HAP-1 (cell line): ENCODE results near the gene LAMA3.

Experiments
- DNase-seq, 2 experiments: peaks; one replicate each; pipeline ENCODE4 v3.0.0-alpha.2; 2016 to 2020; ENCODE audit warnings: low spot score in 2 of 2
- H3K27me3 ChIP-seq: fragments of 250-450 bp; sonication (Bioruptor Pico); 2 replicates; pipeline ENCODE4 v1.5.1; 2020; ENCODE audit warnings: low read depth, mild to moderate bottlenecking, moderate library complexity
- H3K36me3 ChIP-seq: fragments of 250-450 bp; sonication (Bioruptor Pico); replicated peaks from 2 replicates; pipeline ENCODE4 v1.5.1; 2020; ENCODE audit warnings: mild to moderate bottlenecking
- H3K4me1 ChIP-seq: fragments of 250-450 bp; sonication (Bioruptor Pico); 2 replicates; pipeline ENCODE4 v1.5.1; 2020; ENCODE audit warnings: mild to moderate bottlenecking
- H3K4me3 ChIP-seq: fragments of 250-450 bp; sonication (Bioruptor Pico); 2 replicates; pipeline ENCODE4 v1.5.1; 2020; ENCODE audit warnings: mild to moderate bottlenecking, moderate library complexity
- H3K9me3 ChIP-seq: fragments of 250-450 bp; sonication (Bioruptor Pico); 2 replicates; pipeline ENCODE4 v1.5.1; 2020; ENCODE audit warnings: mild to moderate bottlenecking, moderate library complexity
- in situ Hi-C: fragments of 300-500 bp; cut with MboI; formaldehyde crosslinking; loops from 3 replicates; pipeline ENCODE4 v1.14.3; 2020; ENCODE audit warnings: low sequenced_read_pairs, inconsistent platforms, mixed read lengths

LAMA3 gene

GRCh38 chr18:23977719-23978483 lies 288.6 kb downstream of the LAMA3 start:
- Histone ChIP-seq H3K4me1 (no peaks in the 10 kb centered on the region), H3K36me3 (no peaks in the 10 kb centered on the region), H3K27me3 (peaks cover 3% of the 10 kb centered on the region; the same call in 1 of the 2 replicates), H3K9me3 (no peaks in the 10 kb centered on the region), H3K4me3 (no peak overlapping the region)
- in situ Hi-C loops: no loop called here
- no peak for DNase-seq

- in situ Hi-C loops: no loop called here
- Histone ChIP-seq H3K4me3 (no peak overlapping the region), H3K27me3 (peaks cover 2% of the 10 kb centered on the region; the same call in 1 of the 2 replicates), H3K4me1 (no peaks in the 10 kb centered on the region), H3K9me3 (no peaks in the 10 kb centered on the region), H3K36me3 (no peaks in the 10 kb centered on the region)
- no peak for DNase-seq
Measured at GRCh38 chr18:23981369-23981980, 292.2 kb downstream of the LAMA3 start.

GRCh38 chr18:23982155-23983079 lies 293.2 kb downstream of the LAMA3 start:
- no peaks in the 10 kb centered on the region for H3K27me3 ChIP-seq

GRCh38 chr18:23983112-23983511 lies 293.9 kb downstream of the LAMA3 start:
- Histone ChIP-seq H3K27me3 (no peaks in the 10 kb centered on the region), H3K4me1 (no peaks in the 10 kb centered on the region), H3K9me3 (no peaks in the 10 kb centered on the region), H3K36me3 (no peaks in the 10 kb centered on the region), H3K4me3 (no peak overlapping the region)
- DNase-seq: no peak
- in situ Hi-C loops: no loop called here

More at GRCh38 chr18:23982155-23983079, 293.2 kb downstream of the LAMA3 start:
- H3K4me1 ChIP-seq: no peaks in the 10 kb centered on the region
- in situ Hi-C loops: no loop called here
- DNase-seq: no peak
- no peaks in the 10 kb centered on the region for H3K9me3 ChIP-seq
- H3K36me3 ChIP-seq: no peaks in the 10 kb centered on the region
- no peak overlapping the region for H3K4me3 ChIP-seq

- in situ Hi-C loops: no loop called here
- Histone ChIP-seq H3K4me3 (no peak overlapping the region), H3K36me3 (no peaks in the 10 kb centered on the region), H3K27me3 (no peaks in the 10 kb centered on the region), H3K4me1 (no peaks in the 10 kb centered on the region), H3K9me3 (no peaks in the 10 kb centered on the region)
- DNase-seq: no peak
Measured at GRCh38 chr18:23986600-23987359, 297.5 kb downstream of the LAMA3 start.

GRCh38 chr18:23990474-23991410 lies 301.5 kb downstream of the LAMA3 start:
- H3K36me3 ChIP-seq: no peaks in the 10 kb centered on the region
- no peak overlapping the region for H3K4me3 ChIP-seq
- H3K9me3 ChIP-seq: no peaks in the 10 kb centered on the region
- H3K4me1 ChIP-seq: peaks cover 4% of the 10 kb centered on the region; the same call in 1 of the 2 replicates
- no peaks in the 10 kb centered on the region for H3K27me3 ChIP-seq
- no peak for DNase-seq
- in situ Hi-C loops: no loop called here

- Histone ChIP-seq H3K4me3 (no peak overlapping the region), H3K9me3 (no peaks in the 10 kb centered on the region), H3K27me3 (no peaks in the 10 kb centered on the region), H3K36me3 (no peaks in the 10 kb centered on the region), H3K4me1 (peaks cover 4% of the 10 kb centered on the region; the same call in 1 of the 2 replicates)
- in situ Hi-C loops: no loop called here
- no peak for DNase-seq
Measured at GRCh38 chr18:23992089-23992940, 303.1 kb downstream of the LAMA3 start.

GRCh38 chr18:23992941-23993280 lies 303.7 kb downstream of the LAMA3 start:
- H3K9me3 ChIP-seq: no peaks in the 10 kb centered on the region
- peaks cover 4% of the 10 kb centered on the region; the same call in 1 of the 2 replicates for H3K4me1 ChIP-seq
- no peak for DNase-seq
- in situ Hi-C loops: no loop called here
- H3K36me3 ChIP-seq: no peaks in the 10 kb centered on the region
- no peak overlapping the region for H3K4me3 ChIP-seq
- H3K27me3 ChIP-seq: no peaks in the 10 kb centered on the region

- Histone ChIP-seq H3K4me1 (peaks cover 4% of the 10 kb centered on the region; the same call in 1 of the 2 replicates), H3K36me3 (no peaks in the 10 kb centered on the region), H3K4me3 (no peak overlapping the region), H3K9me3 (no peaks in the 10 kb centered on the region), H3K27me3 (no peaks in the 10 kb centered on the region)
- in situ Hi-C loops: no loop called here
- peak in 1 of 2 experiments; percentile 33 for DNase-seq
Measured at GRCh38 chr18:23994361-23994902, 305.2 kb downstream of the LAMA3 start.

GRCh38 chr18:23995180-23995579 lies 305.9 kb downstream of the LAMA3 start:
- in situ Hi-C loops: no loop called here
- Histone ChIP-seq H3K4me1 (peaks cover 4% of the 10 kb centered on the region; the same call in 1 of the 2 replicates), H3K36me3 (no peaks in the 10 kb centered on the region), H3K9me3 (no peaks in the 10 kb centered on the region), H3K4me3 (no peak overlapping the region), H3K27me3 (no peaks in the 10 kb centered on the region)
- no peak for DNase-seq

GRCh38 chr18:23998018-23998417 lies 308.8 kb downstream of the LAMA3 start:
- no peaks in the 10 kb centered on the region for H3K27me3 ChIP-seq
- no peaks in the 10 kb centered on the region for H3K36me3 ChIP-seq
- DNase-seq: no peak
- in situ Hi-C loops: no loop called here
- H3K9me3 ChIP-seq: no peaks in the 10 kb centered on the region
- peaks cover 4% of the 10 kb centered on the region; the same call in 1 of the 2 replicates for H3K4me1 ChIP-seq
- H3K4me3 ChIP-seq: no peak overlapping the region
